A549 (cell line): ENCODE results near the gene DTX3. TPM values are rescaled to one million over a fixed set of nuclear protein-coding genes. Genes with fewer than 3 reads are reported as not detected.
A peak's percentile ranks its signal among the peaks of the same experiment; 100 is the strongest.

Experiments used
- ATAC-seq, 2 experiments: fragments of 200-7000 bp in 1 of 2; fragments of >200 bp in 1 of 2; cut with Nextera tagmentation in 1 of 2; cut with Tn5 transposase in 1 of 2; 3 replicates each; pipeline versions ENCODE4 v1.8.0 to v1.9.1; 2018 to 2020; ENCODE audit warnings: mild to moderate bottlenecking in 1 of 2, moderate library complexity in 1 of 2
- CTCF ChIA-PET: fragments of 300-600 bp; sonication (Branson Sonifier 250); formaldehyde crosslinking; extraction: SDS; loops from one replicate; lab custom pipeline; 2021; ENCODE audit warnings: antibody characterized with exemption, inconsistent platforms; lab: Yijun Ruan, JAX
- POLR2A ChIA-PET: fragments of 350-600 bp; formaldehyde crosslinking; extraction: SDS; loops from one replicate; lab custom pipeline; 2021; ENCODE audit warnings: antibody characterized with exemption, inconsistent platforms; lab: Yijun Ruan, JAX
- DNase-seq, 2 experiments: peaks; one replicate each; pipeline versions ENCODE4 v3.0.0 to v3.0.0-alpha.2; 2011 to 2016; ENCODE audit warnings: low read depth in 1 of 2, low spot score in 1 of 2
- FAIRE-seq: peaks from 2 replicates; lab custom pipeline; 2011; peaks lifted over from hg19 to GRCh38; lab: Jason Lieb, UNC
- H3K27ac ChIP-seq, 2 experiments: fragments of >200 bp; sonication (Bioruptor Twin); formaldehyde crosslinking; 3 replicates each; pipeline ENCODE4 v1.5.1; 2016 to 2017
- H3K4me1 ChIP-seq: fragments of >200 bp; sonication (Bioruptor Twin); formaldehyde crosslinking; 3 replicates; pipeline ENCODE4 v1.6.1; 2016
- H3K4me2 ChIP-seq: fragments of >200 bp; sonication (Bioruptor Twin); formaldehyde crosslinking; 3 replicates; pipeline ENCODE4 v1.6.1; 2016
- H3K4me3 ChIP-seq: fragments of >200 bp; sonication (Bioruptor Twin); formaldehyde crosslinking; 3 replicates; pipeline ENCODE4 v1.5.1; 2016
- H3K9me3 ChIP-seq: fragments of >200 bp; sonication (Bioruptor Twin); formaldehyde crosslinking; 3 replicates; pipeline ENCODE4 v1.6.1; 2016
- ATOH8 ChIP-seq: fragments of 250-450 bp; sonication (Bioruptor Pico); IDR thresholded peaks from 2 replicates; pipeline ENCODE4 v1.5.0; 2020; ENCODE audit warnings: low read depth, mild to moderate bottlenecking, moderate library complexity
- BHLHE40 ChIP-seq: IDR thresholded peaks from 2 replicates; pipeline ENCODE4 v1.6.1; 2012; ENCODE audit warnings: low read depth, low read length, inconsistent platforms
- CBX8 ChIP-seq: fragments of 200-600 bp; sonication (generic); IDR thresholded peaks from 2 replicates; pipeline ENCODE4 v1.6.1; 2016
- CHD2 ChIP-seq: fragments of 150-350 bp; IDR thresholded peaks from 2 replicates; pipeline ENCODE4 v1.6.1; 2014; ENCODE audit warnings: low read length; ENCODE audit not compliant: partially characterized antibody
- CTCF ChIP-seq: fragments of >200 bp; sonication (Bioruptor Twin); formaldehyde crosslinking; IDR thresholded peaks from 3 replicates; pipeline ENCODE4 v1.5.1; 2016
- E2F6 ChIP-seq: IDR thresholded peaks from 2 replicates; pipeline ENCODE4 v1.6.1; 2012; ENCODE audit warnings: low read depth, borderline replicate concordance
- EHF ChIP-seq: fragments of 250-450 bp; sonication (Bioruptor Pico); IDR thresholded peaks from 2 replicates; pipeline ENCODE4 v1.5.0; 2020; ENCODE audit warnings: mild to moderate bottlenecking
- ESRRA ChIP-seq: fragments of 150-350 bp; IDR thresholded peaks from 2 replicates; pipeline ENCODE4 v1.6.1; 2014; ENCODE audit warnings: mild to moderate bottlenecking, low read length, borderline replicate concordance
- FOXS1 ChIP-seq: fragments of 250-450 bp; sonication (Bioruptor Pico); IDR thresholded peaks from 2 replicates; pipeline ENCODE4 v1.5.0; 2020; ENCODE audit warnings: mild to moderate bottlenecking, moderate library complexity
- HES2 ChIP-seq: fragments of >200 bp; sonication (Bioruptor Twin); formaldehyde crosslinking; IDR thresholded peaks from 2 replicates; pipeline ENCODE4 v1.6.1; 2016
- HEYL ChIP-seq: fragments of 250-450 bp; sonication (Bioruptor Pico); IDR thresholded peaks from 2 replicates; pipeline ENCODE4 v1.8.0; 2021; ENCODE audit warnings: mild to moderate bottlenecking, moderate library complexity
- HOXB13 ChIP-seq: fragments of 250-450 bp; sonication (Bioruptor Pico); IDR thresholded peaks from 2 replicates; pipeline ENCODE4 v1.5.0; 2020; ENCODE audit warnings: low read depth, mild to moderate bottlenecking, moderate library complexity
- HOXB5 ChIP-seq: fragments of 250-450 bp; sonication (Bioruptor Pico); IDR thresholded peaks from 2 replicates; pipeline ENCODE4 v1.5.0; 2020; ENCODE audit warnings: mild to moderate bottlenecking, moderate library complexity
- MAFK ChIP-seq: fragments of 450-650 bp; IDR thresholded peaks from 2 replicates; pipeline ENCODE4 v1.6.1; 2014; ENCODE audit not compliant: partially characterized antibody
- MYC ChIP-seq: IDR thresholded peaks from 2 replicates; pipeline ENCODE4 v1.6.1; 2012; ENCODE audit warnings: mild to moderate bottlenecking, inconsistent platforms, low read length, improper control_type of control experiment, borderline replicate concordance
- NFE2L2 ChIP-seq: fragments of 150-350 bp; conservative IDR thresholded peaks from 2 replicates; pipeline ENCODE4 v1.6.1; 2014; ENCODE audit warnings: low read length
- NR3C1 ChIP-seq: fragments of >200 bp; sonication (Bioruptor Twin); formaldehyde crosslinking; IDR thresholded peaks from 3 replicates; pipeline ENCODE4 v1.6.1; 2017
- PHF8 ChIP-seq: fragments of 200-600 bp; sonication (generic); IDR thresholded peaks from 2 replicates; pipeline ENCODE4 v1.6.1; 2016; ENCODE audit warnings: low read depth, mild to moderate bottlenecking, antibody characterized with exemption, moderate library complexity, borderline replicate concordance
- RARB ChIP-seq: fragments of 250-450 bp; sonication (Bioruptor Pico); IDR thresholded peaks from 2 replicates; pipeline ENCODE4 v1.8.0; 2021; ENCODE audit warnings: mild to moderate bottlenecking, moderate library complexity
- SMC3 ChIP-seq: fragments of >200 bp; sonication (Bioruptor Twin); formaldehyde crosslinking; IDR thresholded peaks from 3 replicates; pipeline ENCODE4 v1.6.1; 2018; ENCODE audit warnings: inconsistent platforms
- SREBF2 ChIP-seq: fragments of 450-650 bp; IDR thresholded peaks from 2 replicates; pipeline ENCODE4 v1.6.1; 2014; ENCODE audit warnings: mild to moderate bottlenecking, moderate library complexity
- TFCP2L1 ChIP-seq: fragments of 250-450 bp; sonication (Bioruptor Pico); IDR thresholded peaks from 2 replicates; pipeline ENCODE4 v1.5.0; 2021; ENCODE audit warnings: mild to moderate bottlenecking
- ZNF302 ChIP-seq: fragments of 250-450 bp; sonication (Bioruptor Pico); IDR thresholded peaks from 2 replicates; pipeline ENCODE4 v1.9.0; 2021; ENCODE audit warnings: inconsistent platforms, mild to moderate bottlenecking, moderate library complexity
- ZSCAN20 ChIP-seq: fragments of 250-450 bp; sonication (Bioruptor Pico); IDR thresholded peaks from 2 replicates; pipeline ENCODE4 v1.8.0; 2022; ENCODE audit warnings: mild to moderate bottlenecking, moderate library complexity
- WGBS: methylation state at CpG from one replicate; pipeline ENCODE4 v1.1.6; 2017; ENCODE audit errors: missing lambda C conversion rate; 5-methylcytosine and 5-hydroxymethylcytosine counted together
- polyA plus RNA-seq, 4 experiments: library from polyadenylated mRNA; depleted of rRNA in 3 of 4; stranded (reverse); fragments of >200 nt; fragmentation: RNase III in 1 of 4; extraction: RNeasy Plus Mini Kit Qiagen cat#74134 plus additional on column Dnase treatment in 1 of 4; gene quantifications; 2 replicates in 3 of 4; 3 replicates in 1 of 4; pipeline ENCODE4 v1.2.3, GENCODE V29; 2011 to 2017
- TF ChIP-seq, protein P1 (sequence below): IDR thresholded peaks from 2 replicates; pipeline ENCODE4 v1.6.1; 2012

Gene DTX3
- polyA plus RNA-seq, 2 of the 4 experiments (the other 2 are of a cell fraction), result 21.7 to 24.7 TPM

GRCh38 chr12:57611827-57612710 lies 7.4 kb downstream of the DTX3 start:
- CTCF ChIA-PET, result interaction anchor here (0.8 to 20.9 kb wide), 7 partner anchors 9 to 30 kb away, joined by 3 to 336 read pairs (median 10); partner anchors contain the start of gene B4GALNT1
- DNase-seq, result no peak
- Histone ChIP-seq H3K9me3 (no peaks in the 10 kb centered on the region), H3K27ac (peak overlapping the region; percentile 81 to 95), H3K4me2 (peak overlapping the region; percentile 85), H3K4me3 (peak overlapping the region; percentile 61), H3K4me1 (peaks cover 14% of the 10 kb centered on the region; the same call in 2 of the 3 replicates)
- no peak for TF ChIP-seq RARB (CRISPR knock-in tag)
- TF ChIP-seq ESRRA, result no peak
- TF ChIP-seq HOXB13 (CRISPR knock-in tag), result no peak
- no peak for FAIRE-seq
- POLR2A ChIA-PET, result interaction anchor here (0.5 to 1.1 kb wide), 2 partner anchors 19 to 20 kb away, joined by 4 to 9 read pairs; partner anchors contain the start of gene PIP4K2C
- no peak for ATAC-seq
- 37% methylated on average over 6 of the region's 23 CpGs for WGBS

- Histone ChIP-seq H3K4me1 (peaks cover 14% of the 10 kb centered on the region; the same call in 2 of the 3 replicates), H3K4me3 (no peak overlapping the region), H3K9me3 (no peaks in the 10 kb centered on the region), H3K27ac (no peak overlapping the region), H3K4me2 (no peak overlapping the region; the same call in 2 of the 3 replicates)
- no peak for DNase-seq
- CTCF ChIA-PET, result interaction anchor here (1.2 to 20.9 kb wide), 7 partner anchors 8 to 31 kb away, joined by 3 to 336 read pairs (median 10); partner anchors contain the start of genes B4GALNT1, DTX3 and PIP4K2C
- no peak for FAIRE-seq
- 92% methylated on average over 9 of the region's 10 CpGs for WGBS
- ATAC-seq, result no peak
- POLR2A ChIA-PET, result no interaction called here
- TF ChIP-seq HOXB13 (CRISPR knock-in tag) (no peak), NR3C1 (no peak), EHF (CRISPR knock-in tag) (no peak), ZSCAN20 (no peak), CTCF (no peak), ATOH8 (CRISPR knock-in tag) (no peak), CHD2 (no peak), ZNF302 (CRISPR knock-in tag) (no peak), MAFK (no peak), BHLHE40 (no peak), FOXS1 (CRISPR knock-in tag) (no peak)
These were observed 8.2 kb downstream of the DTX3 start for GRCh38 chr12:57612711-57613426.

- H3K27ac ChIP-seq, result no peak overlapping the region
- ATAC-seq (no peak), DNase-seq (no peak), FAIRE-seq (no peak)
- H3K4me1 ChIP-seq, result peaks cover 14% of the 10 kb centered on the region; the same call in 2 of the 3 replicates
- CTCF ChIA-PET, result interaction anchor here (1.0 to 20.9 kb wide), 8 partner anchors 9 to 122 kb away, joined by 3 to 336 read pairs (median 6); partner anchors contain the start of genes B4GALNT1, DTX3, OS9 and PIP4K2C
- no peak overlapping the region for H3K4me2 ChIP-seq
- 84% methylated on average over 10 of the region's 10 CpGs for whole genome bisulfite sequencing
- POLR2A ChIA-PET, result interaction anchor here (0.6 to 0.7 kb wide), 2 partner anchors 15 to 17 kb away, joined by 3 to 4 read pairs; no protein-coding TSS in a partner anchor
- H3K4me3 ChIP-seq, result no peak overlapping the region
- H3K9me3 ChIP-seq, result no peaks in the 10 kb centered on the region
- no peak for TF ChIP-seq FOXS1 (CRISPR knock-in tag)
- TF ChIP-seq SREBF2, result no peak
- TF ChIP-seq HOXB13 (CRISPR knock-in tag), result no peak
- TF ChIP-seq MYC, result no peak
- no peak for TF ChIP-seq HOXB5 (CRISPR knock-in tag)
- no peak for TF ChIP-seq CBX8
- TF ChIP-seq, protein P1, sequence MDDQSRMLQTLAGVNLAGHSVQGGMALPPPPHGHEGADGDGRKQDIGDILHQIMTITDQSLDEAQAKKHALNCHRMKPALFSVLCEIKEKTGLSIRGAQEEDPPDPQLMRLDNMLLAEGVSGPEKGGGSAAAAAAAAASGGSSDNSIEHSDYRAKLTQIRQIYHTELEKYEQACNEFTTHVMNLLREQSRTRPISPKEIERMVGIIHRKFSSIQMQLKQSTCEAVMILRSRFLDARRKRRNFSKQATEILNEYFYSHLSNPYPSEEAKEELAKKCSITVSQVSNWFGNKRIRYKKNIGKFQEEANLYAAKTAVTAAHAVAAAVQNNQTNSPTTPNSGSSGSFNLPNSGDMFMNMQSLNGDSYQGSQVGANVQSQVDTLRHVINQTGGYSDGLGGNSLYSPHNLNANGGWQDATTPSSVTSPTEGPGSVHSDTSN, result no peak
- TF ChIP-seq HES2, result no peak
- no peak for TF ChIP-seq NFE2L2
- no peak for TF ChIP-seq PHF8
- no peak for TF ChIP-seq HEYL (CRISPR knock-in tag)
- TF ChIP-seq TFCP2L1 (CRISPR knock-in tag), result no peak
- TF ChIP-seq E2F6, result no peak
- no peak for TF ChIP-seq EHF (CRISPR knock-in tag)
- no peak for TF ChIP-seq BHLHE40
- TF ChIP-seq SMC3, result no peak
These were observed 8.9 kb downstream of the DTX3 start for GRCh38 chr12:57613427-57614109.
